CD4-positive, alpha-beta T cell (primary cell): ENCODE data around the gene KDM4B. TPM values are rescaled to one million over a fixed set of nuclear protein-coding genes. Genes with fewer than 3 reads are reported as not detected.

Source experiments
- ATAC-seq: fragments of 200-7000 bp; cut with Tn5 transposase; one replicate; pipeline ENCODE4 v1.10.0; 2022; ENCODE audit warnings: mild to moderate bottlenecking; ENCODE audit not compliant: poor library complexity
- CTCF ChIA-PET: fragments of 350-600 bp; sonication (Branson Sonifier 250); formaldehyde crosslinking; loops from one replicate; lab custom pipeline; 2021; ENCODE audit warnings: antibody characterized with exemption, inconsistent platforms; lab: Charles Lee
- POLR2A ChIA-PET: fragments of 350-600 bp; sonication (Branson Sonifier 250); formaldehyde crosslinking; loops from one replicate; lab custom pipeline; 2021; ENCODE audit warnings: antibody characterized with exemption, inconsistent platforms; lab: Charles Lee
- DNase-seq, 14 experiments: peaks; one replicate each; pipeline ENCODE4 v3.0.0-alpha.2; 2013 to 2020; ENCODE audit warnings: mixed read lengths in 2 of 14
- H3K27ac ChIP-seq, 2 donors: one replicate each; pipeline versions ENCODE4 v1.5.1 to v1.7.0; 2013; ENCODE audit warnings: low read length in 2 of 2, low read depth in 1 of 2, mild to moderate bottlenecking in 1 of 2
- H3K27me3 ChIP-seq, 2 experiments: 1 replicate in 1 of 2; 2 replicates in 1 of 2; pipeline versions ENCODE4 v1.6.1 to v1.7.0; 2013; ENCODE audit warnings: low read length in 2 of 2, control low read depth in 1 of 2, mild to moderate bottlenecking in 1 of 2, moderate library complexity in 1 of 2; ENCODE audit not compliant: insufficient read depth in 2 of 2, control insufficient read depth in 1 of 2
- H3K36me3 ChIP-seq: one replicate; pipeline ENCODE4 v1.6.1; 2013; ENCODE audit warnings: low read length, control low read depth; ENCODE audit not compliant: insufficient read depth
- H3K4me1 ChIP-seq: one replicate; pipeline ENCODE4 v1.6.1; 2013; ENCODE audit warnings: low read length, control low read depth; ENCODE audit not compliant: insufficient read depth
- H3K4me3 ChIP-seq: one replicate; pipeline ENCODE4 v1.5.1; 2013; ENCODE audit warnings: mild to moderate bottlenecking, low read length, moderate library complexity
- H3K9me3 ChIP-seq, 2 experiments: 1 replicate in 1 of 2; 2 replicates in 1 of 2; pipeline versions ENCODE4 v1.6.1 to v1.7.0; 2013; ENCODE audit warnings: low read length in 2 of 2, mild to moderate bottlenecking in 2 of 2, control low read depth in 1 of 2, moderate library complexity in 1 of 2; ENCODE audit not compliant: control insufficient read depth in 1 of 2, insufficient read depth in 1 of 2
- H3K27ac Mint-ChIP-seq: one replicate; pipeline ENCODE4 v1.8.0; 2020; ENCODE audit warnings: mixed read lengths
- H3K27me3 Mint-ChIP-seq: one replicate; pipeline ENCODE4 v1.8.0; 2021; ENCODE audit warnings: mixed read lengths
- H3K36me3 Mint-ChIP-seq: one replicate; pipeline ENCODE4 v1.8.0; 2021; ENCODE audit warnings: low read depth, mixed read lengths
- H3K4me1 Mint-ChIP-seq: one replicate; pipeline ENCODE4 v1.8.0; 2021; ENCODE audit warnings: low read depth, mixed read lengths
- H3K4me3 Mint-ChIP-seq: one replicate; pipeline ENCODE4 v1.8.0; 2020; ENCODE audit warnings: mild to moderate bottlenecking, mixed read lengths
- H3K9me3 Mint-ChIP-seq: one replicate; pipeline ENCODE4 v1.8.0; 2020; ENCODE audit warnings: mixed read lengths
- CTCF ChIP-seq: fragments of 200-600 bp; IDR thresholded peaks from one replicate; pipeline ENCODE4 v1.8.0; 2022; ENCODE audit warnings: antibody characterized with exemption, mild to moderate bottlenecking
- intact Hi-C, 2 experiments: fragments of 100-400 bp; cut with DNase I in 1 of 2; cut with micrococcal nuclease in 1 of 2; formaldehyde crosslinking; loops; one replicate each; pipeline versions ENCODE4 v1.15.1 to v1.9.0; 2023 to 2025; cut with DNase I, micrococcal nuclease
- total RNA-seq, 174 experiments: library from RNA in 2 of 174; stranded (reverse) in 2 of 174; gene quantifications; one replicate each; pipeline ENCODE4 v1.2.3 and lab custom pipeline; 2021 to 2026

The KDM4B gene
- total RNA-seq, 2 experiments from 2014 or later: 41.8 to 42.5 TPM

GRCh38 chr19:5147978-5148793, 179.3 kb downstream of the KDM4B start:
- POLR2A ChIA-PET: no interaction called here
- H3K9me3 ChIP-seq: peaks cover 0 to 4% of the 10 kb centered on the region in 2 experiments
- Mint-ChIP-seq H3K27me3 (no peaks in the 10 kb centered on the region), H3K9me3 (no peaks in the 10 kb centered on the region), H3K4me3 (no peak overlapping the region), H3K27ac (no peak overlapping the region), H3K4me1 (no peaks in the 10 kb centered on the region), H3K36me3 (peaks cover 41% of the 10 kb centered on the region)
- no peak overlapping the region for H3K27ac ChIP-seq
- H3K27me3 ChIP-seq: no peaks in the 10 kb centered on the region
- CTCF ChIA-PET: no interaction called here
- intact Hi-C loops: no loop called here
- TF ChIP-seq CTCF: no peak
- no peak for ATAC-seq
- DNase-seq: peak in 1 of 14 experiments; percentile 25
- peaks cover 39% of the 10 kb centered on the region for H3K36me3 ChIP-seq
- no peak overlapping the region for H3K4me3 ChIP-seq
- H3K4me1 ChIP-seq: no peaks in the 10 kb centered on the region

GRCh38 chr19:5148794-5149190, 179.9 kb downstream of the KDM4B start:
- intact Hi-C loops: no loop called here
- CTCF ChIA-PET: no interaction called here

GRCh38 chr19:5149508-5149907, 180.6 kb downstream of the KDM4B start:
- H3K4me3 ChIP-seq: no peak overlapping the region
- peaks cover 32% of the 10 kb centered on the region for H3K36me3 ChIP-seq
- intact Hi-C loops: no loop called here
- DNase-seq: peak in 1 of 14 experiments; percentile 27
- no peak for TF ChIP-seq CTCF
- no peaks in the 10 kb centered on the region for H3K4me1 ChIP-seq
- ChIA-PET CTCF (no interaction called here), POLR2A (no interaction called here)
- H3K9me3 ChIP-seq: peaks cover 0 to 4% of the 10 kb centered on the region in 2 experiments
- H3K27ac ChIP-seq: no peak overlapping the region
- H3K4me3 Mint-ChIP-seq: no peak overlapping the region
- H3K36me3 Mint-ChIP-seq: peaks cover 37% of the 10 kb centered on the region
- H3K27me3 Mint-ChIP-seq: no peaks in the 10 kb centered on the region
- no peak for ATAC-seq
- H3K27me3 ChIP-seq: no peaks in the 10 kb centered on the region
- no peaks in the 10 kb centered on the region for H3K9me3 Mint-ChIP-seq
- H3K27ac Mint-ChIP-seq: no peak overlapping the region
- H3K4me1 Mint-ChIP-seq: no peaks in the 10 kb centered on the region

More at GRCh38 chr19:5148794-5149190, 179.9 kb downstream of the KDM4B start:
- H3K27me3 Mint-ChIP-seq: no peaks in the 10 kb centered on the region
- H3K4me1 Mint-ChIP-seq: no peaks in the 10 kb centered on the region
- peaks cover 35% of the 10 kb centered on the region for H3K36me3 ChIP-seq
- no peak overlapping the region for H3K4me3 Mint-ChIP-seq
- POLR2A ChIA-PET: no interaction called here
- no peaks in the 10 kb centered on the region for H3K4me1 ChIP-seq
- H3K9me3 ChIP-seq: peaks cover 0 to 4% of the 10 kb centered on the region in 2 experiments
- no peak overlapping the region for H3K4me3 ChIP-seq
- DNase-seq (peak in 2 of 14 experiments; percentile 15 to 22), ATAC-seq (no peak)
- H3K9me3 Mint-ChIP-seq: no peaks in the 10 kb centered on the region
- H3K36me3 Mint-ChIP-seq: peaks cover 37% of the 10 kb centered on the region
- no peak overlapping the region for H3K27ac ChIP-seq
- no peak overlapping the region for H3K27ac Mint-ChIP-seq
- no peak for TF ChIP-seq CTCF
- H3K27me3 ChIP-seq: no peaks in the 10 kb centered on the region
